ENCODE results near the gene ELOB. TPM values are rescaled to one million over a fixed set of nuclear protein-coding genes. Genes with fewer than 3 reads are reported as not detected.
A peak's percentile ranks its signal among the peaks of the same experiment; 100 is the strongest.

ELOB gene
- total RNA-seq, 1 donor from 2014 or later = 183 TPM

DNA sequence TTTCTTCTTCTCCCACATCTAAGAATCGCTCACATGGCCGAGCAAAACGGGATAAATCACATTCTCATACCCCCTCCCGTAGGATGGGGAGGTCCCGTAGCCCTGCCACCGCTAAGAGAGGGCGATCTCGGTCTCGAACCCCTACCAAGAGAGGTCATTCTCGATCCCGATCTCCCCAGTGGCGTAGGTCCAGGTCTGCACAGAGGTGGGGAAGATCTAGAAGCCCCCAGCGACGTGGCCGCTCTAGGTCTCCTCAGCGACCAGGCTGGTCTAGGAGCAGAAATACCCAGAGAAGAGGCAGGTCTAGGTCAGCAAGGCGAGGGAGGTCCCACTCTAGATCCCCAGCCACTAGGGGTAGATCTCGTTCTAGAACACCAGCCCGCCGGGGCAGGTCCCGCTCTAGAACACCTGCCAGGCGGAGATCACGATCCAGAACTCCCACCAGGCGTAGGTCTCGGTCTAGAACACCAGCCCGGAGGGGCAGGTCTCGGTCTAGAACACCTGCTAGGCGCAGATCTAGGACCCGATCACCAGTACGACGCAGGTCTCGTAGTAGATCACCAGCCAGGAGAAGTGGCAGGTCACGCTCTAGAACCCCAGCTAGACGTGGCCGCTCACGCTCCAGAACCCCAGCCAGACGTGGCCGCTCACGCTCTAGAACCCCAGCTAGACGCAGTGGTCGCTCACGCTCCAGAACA, 15.0 kb downstream of the ELOB start:
- Mint-ChIP-seq H3K27ac (ENCODE audit: unreplicated experiment) (peak overlapping the region; percentile 44), H3K4me1 (ENCODE audit: low read depth, unreplicated experiment) (no peaks in the 10 kb centered on the region), H3K36me3 (ENCODE audit: unreplicated experiment) (peaks cover 73% of the 10 kb centered on the region), H3K4me3 (ENCODE audit: unreplicated experiment) (peak overlapping the region; percentile 3), H3K9me3 (ENCODE audit: unreplicated experiment) (peaks cover 26% of the 10 kb centered on the region), H3K27me3 (ENCODE audit: unreplicated experiment) (peaks cover 31% of the 10 kb centered on the region)
- DNase-seq = no peak
- TF ChIP-seq, protein P1, sequence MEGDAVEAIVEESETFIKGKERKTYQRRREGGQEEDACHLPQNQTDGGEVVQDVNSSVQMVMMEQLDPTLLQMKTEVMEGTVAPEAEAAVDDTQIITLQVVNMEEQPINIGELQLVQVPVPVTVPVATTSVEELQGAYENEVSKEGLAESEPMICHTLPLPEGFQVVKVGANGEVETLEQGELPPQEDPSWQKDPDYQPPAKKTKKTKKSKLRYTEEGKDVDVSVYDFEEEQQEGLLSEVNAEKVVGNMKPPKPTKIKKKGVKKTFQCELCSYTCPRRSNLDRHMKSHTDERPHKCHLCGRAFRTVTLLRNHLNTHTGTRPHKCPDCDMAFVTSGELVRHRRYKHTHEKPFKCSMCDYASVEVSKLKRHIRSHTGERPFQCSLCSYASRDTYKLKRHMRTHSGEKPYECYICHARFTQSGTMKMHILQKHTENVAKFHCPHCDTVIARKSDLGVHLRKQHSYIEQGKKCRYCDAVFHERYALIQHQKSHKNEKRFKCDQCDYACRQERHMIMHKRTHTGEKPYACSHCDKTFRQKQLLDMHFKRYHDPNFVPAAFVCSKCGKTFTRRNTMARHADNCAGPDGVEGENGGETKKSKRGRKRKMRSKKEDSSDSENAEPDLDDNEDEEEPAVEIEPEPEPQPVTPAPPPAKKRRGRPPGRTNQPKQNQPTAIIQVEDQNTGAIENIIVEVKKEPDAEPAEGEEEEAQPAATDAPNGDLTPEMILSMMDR (IDR thresholded peaks at IDR 0.05; ENCODE audit: partially characterized antibody, unreplicated experiment) = no peak

DNA sequence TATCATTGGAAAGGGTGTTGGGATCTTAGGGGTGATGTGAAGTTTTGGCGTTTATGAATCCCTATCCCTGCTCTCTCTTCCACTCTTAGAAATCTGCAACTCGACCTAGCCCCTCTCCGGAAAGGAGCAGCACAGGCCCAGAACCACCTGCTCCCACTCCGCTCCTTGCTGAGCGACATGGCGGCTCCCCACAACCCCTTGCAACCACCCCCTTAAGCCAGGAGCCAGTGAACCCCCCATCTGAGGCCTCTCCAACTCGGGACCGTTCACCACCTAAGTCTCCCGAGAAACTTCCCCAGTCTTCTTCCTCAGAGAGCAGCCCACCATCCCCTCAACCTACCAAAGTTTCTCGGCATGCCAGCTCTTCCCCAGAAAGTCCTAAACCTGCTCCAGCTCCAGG, 15.6 kb downstream of the ELOB start:
- peaks cover 26% of the 10 kb centered on the region for H3K27me3 Mint-ChIP-seq (ENCODE audit: unreplicated experiment)
- H3K27ac Mint-ChIP-seq (ENCODE audit: unreplicated experiment) = no peak overlapping the region
- TF ChIP-seq, protein P1 (IDR thresholded peaks at IDR 0.05; ENCODE audit: partially characterized antibody, unreplicated experiment) = no peak
- no peak for DNase-seq
- H3K4me1 Mint-ChIP-seq (ENCODE audit: low read depth, unreplicated experiment) = peaks cover 4% of the 10 kb centered on the region
- peaks cover 69% of the 10 kb centered on the region for H3K36me3 Mint-ChIP-seq (ENCODE audit: unreplicated experiment)
- H3K9me3 Mint-ChIP-seq (ENCODE audit: unreplicated experiment) = peaks cover 24% of the 10 kb centered on the region
- H3K4me3 Mint-ChIP-seq (ENCODE audit: unreplicated experiment) = no peak overlapping the region

DNA sequence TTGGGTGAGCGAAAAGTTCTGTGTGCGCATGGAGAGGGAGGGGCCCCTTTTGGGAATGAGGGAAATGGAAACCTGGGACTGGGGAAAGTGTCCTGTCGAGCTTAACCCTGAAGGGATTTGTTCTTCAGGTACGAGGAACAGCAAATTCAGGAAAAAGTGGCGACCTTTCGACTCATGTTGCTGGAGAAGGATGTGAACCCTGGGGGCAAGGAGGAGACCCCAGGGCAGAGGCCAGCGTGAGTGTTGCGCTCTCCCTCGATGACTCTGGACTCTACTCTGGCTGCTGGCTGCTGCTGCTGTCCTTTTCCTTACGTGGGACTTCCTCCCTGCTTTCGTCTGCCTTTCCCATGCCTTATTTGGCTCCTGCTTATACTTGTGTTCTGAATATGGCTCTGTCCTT, 19.7 kb downstream of the ELOB start:
- H3K9me3 Mint-ChIP-seq (ENCODE audit: unreplicated experiment) = peaks cover 18% of the 10 kb centered on the region
- TF ChIP-seq, protein P1 (IDR thresholded peaks at IDR 0.05; ENCODE audit: partially characterized antibody, unreplicated experiment) = no peak
- peak overlapping the region; percentile 19 for H3K4me3 Mint-ChIP-seq (ENCODE audit: unreplicated experiment)
- no peak for DNase-seq
- peaks cover 16% of the 10 kb centered on the region for H3K27me3 Mint-ChIP-seq (ENCODE audit: unreplicated experiment)
- H3K27ac Mint-ChIP-seq (ENCODE audit: unreplicated experiment) = peak overlapping the region; percentile 16
- H3K36me3 Mint-ChIP-seq (ENCODE audit: unreplicated experiment) = peaks cover 29% of the 10 kb centered on the region
- H3K4me1 Mint-ChIP-seq (ENCODE audit: low read depth, unreplicated experiment) = peaks cover 25% of the 10 kb centered on the region

DNA sequence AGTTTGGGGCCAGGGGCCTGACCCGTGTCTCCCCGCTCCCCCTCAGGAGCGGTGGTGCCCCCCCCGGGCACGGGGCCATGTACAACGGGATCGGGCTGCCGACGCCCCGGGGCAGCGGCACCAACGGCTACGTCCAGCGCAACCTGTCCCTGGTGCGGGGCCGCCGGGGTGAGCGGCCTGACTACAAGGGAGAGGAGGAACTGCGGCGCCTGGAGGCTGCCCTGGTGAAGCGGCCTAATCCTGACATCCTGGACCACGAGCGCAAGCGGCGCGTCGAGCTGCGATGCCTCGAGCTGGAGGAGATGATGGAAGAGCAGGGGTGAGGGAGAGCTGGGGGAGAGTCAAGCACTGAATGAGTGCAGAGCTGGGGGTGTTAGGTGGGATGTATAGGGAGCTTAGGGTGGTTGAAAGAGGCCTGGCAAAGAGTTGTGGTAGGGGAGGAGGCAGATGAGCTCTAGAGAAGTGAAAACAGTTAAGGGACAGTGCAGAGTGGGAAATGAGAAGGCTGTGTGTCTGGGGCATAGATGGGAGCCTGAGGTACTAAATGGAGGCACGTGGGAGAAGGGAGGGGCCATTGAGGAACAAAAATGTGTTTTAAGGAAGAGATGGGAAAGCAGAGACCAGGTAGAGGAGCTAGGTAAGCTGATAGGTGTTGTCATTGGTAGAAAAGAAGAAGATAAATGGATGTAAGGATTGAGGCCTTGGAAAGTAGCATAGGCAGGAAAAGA, 20.6 kb downstream of the ELOB start:
- Mint-ChIP-seq H3K27ac (ENCODE audit: unreplicated experiment) (peak overlapping the region; percentile 78), H3K4me3 (ENCODE audit: unreplicated experiment) (peak overlapping the region; percentile 13), H3K36me3 (ENCODE audit: unreplicated experiment) (peaks cover 21% of the 10 kb centered on the region), H3K27me3 (ENCODE audit: unreplicated experiment) (peaks cover 18% of the 10 kb centered on the region), H3K9me3 (ENCODE audit: unreplicated experiment) (peaks cover 17% of the 10 kb centered on the region), H3K4me1 (ENCODE audit: low read depth, unreplicated experiment) (peaks cover 25% of the 10 kb centered on the region)
- no peak for DNase-seq
- TF ChIP-seq, protein P1 (IDR thresholded peaks at IDR 0.05; ENCODE audit: partially characterized antibody, unreplicated experiment) = no peak

- Mint-ChIP-seq H3K9me3 (ENCODE audit: unreplicated experiment) (peaks cover 22% of the 10 kb centered on the region), H3K27me3 (ENCODE audit: unreplicated experiment) (peaks cover 21% of the 10 kb centered on the region), H3K36me3 (ENCODE audit: unreplicated experiment) (peaks cover 8% of the 10 kb centered on the region), H3K4me3 (ENCODE audit: unreplicated experiment) (peak overlapping the region; percentile 91), H3K27ac (ENCODE audit: unreplicated experiment) (peak overlapping the region; percentile 35), H3K4me1 (ENCODE audit: low read depth, unreplicated experiment) (peaks cover 30% of the 10 kb centered on the region)
- no peak for DNase-seq
- TF ChIP-seq, protein P1 (IDR thresholded peaks at IDR 0.05; ENCODE audit: partially characterized antibody, unreplicated experiment) = no peak
Measured at GRCh38 chr16:2755158-2755557, 21.9 kb downstream of the ELOB start.
